IPS-NIHi11 (cell line): ENCODE data around the gene MRPL49.
"Not testable (repeated sequence)": the region's sequence is repeated elsewhere in the genome, so short reads cannot be mapped to it uniquely, and the experiment has no call there.

Experiments used
- DNase-seq: peaks from one replicate; pipeline ENCODE4 v3.0.0; 2012; ENCODE audit warnings: mixed read lengths, low spot score

The MRPL49 gene

DNA sequence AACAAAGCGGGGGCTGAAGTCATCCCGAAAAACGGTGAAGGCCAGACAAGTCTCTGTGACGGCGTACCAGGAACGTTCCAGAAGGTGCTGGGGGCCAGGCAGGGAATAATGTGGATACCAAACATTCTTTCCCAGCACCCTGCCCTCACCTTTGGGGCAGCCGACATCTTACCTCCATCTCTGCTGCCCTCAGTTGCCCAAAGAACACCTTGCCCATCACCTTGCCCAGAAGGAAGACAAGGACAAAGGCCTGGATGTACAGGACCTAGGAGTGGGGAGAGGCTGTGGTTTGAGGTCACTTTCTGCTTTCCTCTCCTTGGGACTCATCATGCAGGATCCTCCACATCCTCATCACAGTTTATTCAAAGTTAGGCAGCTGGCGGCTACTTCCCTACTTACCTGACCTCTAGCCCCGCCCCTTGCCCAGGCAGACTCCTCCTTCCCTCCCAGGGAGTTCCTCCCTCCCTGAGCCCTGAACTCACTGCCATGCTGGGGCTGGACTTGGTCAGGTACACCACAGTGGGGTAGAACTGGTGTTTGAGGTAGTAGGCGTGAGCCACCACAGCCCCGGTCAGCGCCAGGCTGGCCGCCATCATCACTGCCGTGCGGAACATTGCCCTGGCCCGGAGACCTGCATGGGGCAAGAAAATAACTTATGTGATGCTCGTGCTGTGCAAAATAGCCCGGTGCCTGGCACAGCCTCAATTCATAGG lies 11.0 kb downstream of the MRPL49 start:
- peak; percentile 72 for DNase-seq

DNA sequence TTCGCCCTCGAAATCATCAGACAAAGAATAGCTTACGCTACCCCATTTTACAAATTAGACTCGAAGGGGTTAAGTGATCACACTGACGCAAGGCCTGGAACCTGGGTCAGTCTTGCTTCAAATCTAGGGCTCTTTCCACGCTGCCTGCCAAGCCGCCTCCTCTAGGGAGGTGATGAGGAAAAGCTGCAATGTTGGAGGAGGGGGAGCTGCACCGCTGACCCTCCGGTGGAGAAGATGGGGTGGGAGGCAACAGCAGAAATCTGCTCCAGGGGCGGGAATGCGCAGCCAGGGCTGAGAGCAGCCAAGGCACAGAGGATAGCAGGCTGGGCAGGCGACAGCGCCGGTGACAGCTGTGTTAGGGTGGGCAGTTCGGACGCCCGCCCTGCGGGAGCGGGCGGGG lies 11.6 kb downstream of the MRPL49 start:
- no peak for DNase-seq

DNA sequence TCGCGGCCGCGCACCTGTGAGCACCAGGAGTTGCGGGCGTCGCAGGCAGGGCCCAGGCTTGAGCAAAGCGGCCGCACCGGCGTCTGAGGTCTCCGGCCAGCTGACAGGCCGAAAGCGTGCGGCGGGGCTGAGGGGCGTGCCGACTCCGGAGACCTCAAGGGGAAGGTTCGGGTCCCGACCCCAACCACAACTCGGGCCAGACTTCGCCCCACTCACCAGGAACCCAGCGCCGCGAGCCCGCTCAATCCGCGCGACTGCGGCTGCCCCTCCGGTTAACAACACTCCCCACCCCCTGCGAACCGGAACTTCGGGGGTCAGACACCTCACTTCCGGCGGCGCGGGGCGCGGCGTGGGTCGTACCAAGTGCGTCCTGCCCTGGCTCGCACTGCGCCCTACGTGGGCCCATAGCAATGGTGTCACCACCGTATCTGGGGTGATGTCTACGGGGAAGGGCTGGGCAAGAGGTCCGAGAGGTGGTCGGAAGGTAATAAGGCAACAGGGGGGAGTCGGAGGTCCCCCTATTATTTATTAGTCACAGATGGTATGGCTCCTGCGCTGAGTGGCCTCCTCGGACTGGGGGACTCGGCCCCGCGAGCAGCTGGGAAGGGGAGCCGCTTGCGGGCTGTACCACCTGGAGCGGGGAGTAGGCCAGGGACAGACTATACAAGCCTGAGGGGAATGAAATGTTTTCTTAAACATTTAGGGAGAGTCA lies 12.3 kb downstream of the MRPL49 start, which contains the start of gene SYVN1:
Gene SYVN1 (minus strand): TSS at position 280 of the 712 bp plus-strand sequence. CDS start 918 bp downstream, outside the sequence.
- peak; percentile 92 for DNase-seq

DNA sequence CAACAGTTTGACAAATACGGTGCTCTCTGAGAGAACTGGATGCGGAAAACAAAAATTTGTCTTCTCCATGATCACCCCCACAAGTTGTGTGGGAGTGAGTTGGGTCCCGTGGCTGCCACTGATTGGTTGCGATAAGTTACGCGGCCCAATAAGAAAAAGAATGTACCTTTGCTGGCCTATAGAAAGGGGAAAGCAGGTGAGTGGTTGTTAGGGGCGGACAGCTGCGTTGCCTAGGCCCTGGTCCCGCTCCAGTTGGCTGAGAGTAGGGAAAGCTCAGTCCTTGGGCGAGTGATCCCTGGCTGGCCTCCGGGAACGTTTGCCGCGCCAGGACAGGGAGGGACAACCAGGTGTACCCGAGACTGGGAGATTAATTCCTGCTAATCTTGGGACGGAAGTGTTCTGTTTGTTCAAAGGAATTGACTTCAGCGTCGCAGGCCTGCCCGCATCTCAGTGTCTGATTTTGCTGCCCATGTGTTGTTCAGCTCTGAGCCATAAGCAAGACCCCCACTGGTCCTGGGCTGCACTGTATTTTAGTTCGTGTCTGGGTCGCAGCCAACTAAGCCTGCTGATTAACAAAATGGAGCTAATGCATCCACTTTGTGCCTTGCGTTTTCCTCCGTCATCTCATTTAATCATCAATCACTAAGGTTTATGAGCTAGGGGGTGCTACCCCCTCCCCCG lies 13.0 kb downstream of the MRPL49 start:
- DNase-seq = peak; percentile 97

DNA sequence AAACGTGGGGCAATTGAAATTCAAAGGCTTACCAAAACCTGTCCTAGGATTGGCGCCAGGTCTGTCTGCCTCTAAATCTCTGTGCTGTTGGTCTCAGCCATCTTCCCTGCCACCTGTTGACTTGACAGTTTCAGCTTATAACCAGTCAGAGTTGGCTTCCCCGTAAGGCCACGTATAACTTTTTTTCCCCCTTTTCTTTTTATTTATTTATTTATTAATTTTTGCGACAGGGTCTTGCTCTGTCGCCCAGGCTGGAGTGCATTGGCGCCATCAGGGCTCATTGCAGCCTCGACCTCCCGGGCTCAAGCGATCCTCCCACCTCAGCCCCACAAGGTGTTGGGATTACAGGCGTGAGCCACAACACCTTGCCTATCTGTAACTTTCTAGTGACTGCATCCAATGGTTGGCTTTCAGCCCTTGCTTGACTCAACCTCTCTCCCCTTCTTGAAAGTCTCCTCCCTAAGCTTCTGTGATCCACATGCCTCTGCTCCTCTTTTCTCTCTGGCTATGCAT lies 13.6 kb downstream of the MRPL49 start:
- no peak for DNase-seq

DNA sequence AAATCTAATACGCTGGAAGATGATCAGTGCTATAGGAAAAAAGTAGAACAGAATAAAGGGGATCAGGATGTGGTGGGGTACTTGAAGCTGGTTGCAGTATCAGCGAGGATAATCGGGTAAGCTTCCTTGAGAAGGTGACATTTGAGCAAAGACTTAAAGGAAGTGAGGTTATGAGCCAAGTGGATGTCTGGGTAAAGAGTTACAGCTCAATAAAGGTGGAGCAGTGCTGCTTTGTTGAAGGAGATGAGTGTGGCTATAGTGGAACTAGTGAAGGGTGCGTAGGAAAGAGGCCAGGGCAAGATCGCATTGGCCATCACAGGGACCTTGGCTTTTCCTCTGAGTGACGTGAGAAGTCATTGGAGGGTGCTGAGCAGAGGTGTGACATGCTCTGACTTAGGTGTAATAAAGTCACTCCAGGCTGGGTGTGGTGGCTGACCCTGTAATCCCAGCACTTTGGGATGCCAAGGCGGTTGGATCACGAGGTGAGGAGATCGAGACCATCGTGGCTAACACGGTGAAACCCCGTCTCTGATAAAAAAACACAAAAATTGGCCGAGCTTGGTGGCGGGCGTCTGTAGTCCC lies 14.5 kb downstream of the MRPL49 start:
- no peak for DNase-seq

DNA sequence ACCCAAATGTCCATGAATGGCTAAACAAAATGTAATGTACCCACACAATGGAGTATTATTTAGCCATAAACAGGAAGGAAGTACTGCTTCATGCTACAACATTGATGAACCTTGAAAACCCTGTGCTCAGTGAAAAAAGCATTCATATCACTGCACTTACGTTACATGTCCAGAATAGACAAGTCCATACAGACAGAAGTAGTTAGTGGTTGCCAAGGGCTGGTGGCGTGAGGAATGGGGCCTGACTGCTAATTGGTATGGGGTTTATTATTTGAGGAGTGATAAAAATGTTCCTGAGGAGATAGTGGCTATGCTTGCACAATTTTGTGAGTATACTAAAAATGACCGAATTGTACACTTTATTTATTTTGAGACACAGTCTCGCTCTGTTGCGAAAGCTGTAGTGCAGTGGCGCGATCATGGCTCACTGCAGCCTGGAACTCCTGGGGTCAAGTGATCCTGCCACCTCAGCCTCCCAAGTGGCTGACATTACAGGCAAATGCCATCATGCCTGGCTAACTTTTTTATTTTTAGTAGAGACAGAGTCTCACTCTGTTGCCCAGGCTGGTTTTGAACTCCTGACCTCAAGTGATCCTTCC lies 19.9 kb downstream of the MRPL49 start:
- no peak for DNase-seq

DNA sequence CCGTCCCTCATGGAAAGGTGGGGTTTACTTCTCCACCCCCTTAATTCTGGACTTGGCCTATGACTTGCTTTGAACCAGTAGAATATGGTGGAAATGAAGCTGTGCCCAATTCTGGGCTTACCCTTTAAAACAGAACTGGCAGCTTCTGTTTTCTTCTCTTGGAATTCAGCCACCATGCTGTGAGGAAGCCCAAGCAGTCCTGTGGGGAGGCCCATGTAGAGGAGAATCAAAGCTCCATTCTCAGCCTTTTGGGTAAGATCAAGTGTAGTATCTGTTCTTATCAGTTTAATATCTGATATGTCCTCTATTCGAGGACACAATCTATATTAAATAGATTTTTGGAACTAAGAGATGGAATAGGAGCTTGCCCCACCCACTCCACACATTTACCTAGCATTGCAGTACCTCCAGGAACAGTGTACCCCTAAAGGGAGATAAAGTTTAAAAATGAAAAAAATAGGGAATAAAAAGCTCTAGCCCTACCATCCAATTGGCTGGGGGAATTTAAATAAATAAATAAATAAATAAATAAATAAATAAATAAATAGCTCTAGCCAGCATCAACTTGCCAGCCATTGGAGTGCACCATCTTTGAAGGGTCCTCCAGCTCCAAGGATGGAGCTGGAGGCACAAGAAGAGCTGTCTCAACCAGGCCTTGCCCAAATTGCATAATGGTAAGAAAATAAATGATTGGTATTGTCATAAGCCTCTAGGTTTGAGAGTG lies 25.4 kb downstream of the MRPL49 start:
- no peak for DNase-seq

DNA sequence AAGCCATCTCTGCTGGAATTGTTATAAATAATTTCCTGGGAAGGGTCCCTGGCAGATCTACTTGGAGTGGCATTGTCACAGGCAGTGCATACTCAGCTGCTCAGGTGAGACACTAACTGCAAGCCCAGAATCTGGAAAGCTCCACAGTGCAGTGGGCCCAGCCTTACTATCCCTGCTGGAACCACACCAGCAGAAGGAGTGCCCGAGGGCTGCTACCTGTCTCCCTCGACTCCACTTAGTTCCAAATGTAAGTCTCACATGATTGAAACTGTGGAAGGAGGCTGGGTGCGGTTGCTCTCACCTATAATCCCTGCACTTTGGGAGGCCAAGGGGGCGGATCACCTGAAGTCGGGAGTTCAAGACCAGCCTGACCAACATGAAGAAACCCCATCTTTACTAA lies 26.5 kb downstream of the MRPL49 start:
- no peak for DNase-seq

DNA sequence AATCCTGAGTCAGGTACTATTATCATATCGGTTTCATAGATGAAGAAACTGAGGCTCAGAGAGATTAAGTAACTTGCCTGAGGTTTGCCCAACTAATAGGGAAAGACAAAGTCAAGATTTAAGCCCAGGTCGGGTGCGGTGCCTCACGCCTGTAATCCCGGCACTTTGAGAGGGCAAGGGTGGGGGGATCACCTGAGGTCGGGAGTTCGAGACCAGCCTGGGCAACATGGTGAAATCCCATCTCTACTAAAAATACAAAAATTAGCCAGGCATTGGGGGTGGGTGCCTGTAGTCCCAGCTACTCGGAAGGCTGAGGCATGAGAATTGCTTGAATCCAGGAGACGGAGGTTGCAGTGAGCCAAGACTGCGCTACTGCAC lies 28.0 kb downstream of the MRPL49 start:
- DNase-seq = not testable (repeated sequence)

DNA sequence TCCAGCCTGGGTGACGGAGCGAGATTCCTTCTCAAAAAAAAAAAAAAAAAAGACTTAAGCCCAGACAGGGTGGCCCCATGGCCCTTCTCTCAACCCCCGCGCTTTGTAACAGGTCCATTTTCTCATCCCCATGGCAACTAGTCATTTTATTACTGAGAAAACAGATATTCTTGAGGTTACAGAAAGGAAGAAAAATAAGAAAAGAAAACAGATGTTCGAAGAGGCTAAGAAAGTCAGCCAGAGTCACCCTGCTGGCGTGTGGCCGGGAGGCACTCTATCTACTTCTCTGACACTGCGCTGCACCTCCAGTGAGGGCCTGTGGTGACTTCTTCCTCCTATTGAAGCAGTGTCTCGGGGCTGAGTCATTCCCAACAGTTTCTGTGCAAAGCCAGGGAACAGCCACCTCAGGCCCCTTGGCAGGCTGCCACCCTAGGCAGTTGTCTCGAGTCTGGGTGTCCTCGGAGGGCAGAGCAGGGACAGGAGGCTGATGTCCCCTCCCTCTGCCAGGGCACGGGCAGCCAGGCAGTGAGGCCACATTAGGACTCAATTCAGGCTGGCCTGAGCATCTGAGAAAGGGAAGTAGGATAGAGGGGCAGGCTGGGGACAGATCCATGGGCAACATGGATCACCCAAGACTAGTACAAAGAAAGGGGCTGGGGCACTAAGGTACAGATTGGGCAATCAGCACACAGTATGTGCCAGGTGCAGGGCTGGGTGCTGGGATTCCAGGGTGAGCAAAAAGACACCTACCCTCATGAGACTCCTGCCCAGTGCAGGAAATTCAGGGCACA lies 28.6 kb downstream of the MRPL49 start:
- peak; percentile 44 for DNase-seq

DNA sequence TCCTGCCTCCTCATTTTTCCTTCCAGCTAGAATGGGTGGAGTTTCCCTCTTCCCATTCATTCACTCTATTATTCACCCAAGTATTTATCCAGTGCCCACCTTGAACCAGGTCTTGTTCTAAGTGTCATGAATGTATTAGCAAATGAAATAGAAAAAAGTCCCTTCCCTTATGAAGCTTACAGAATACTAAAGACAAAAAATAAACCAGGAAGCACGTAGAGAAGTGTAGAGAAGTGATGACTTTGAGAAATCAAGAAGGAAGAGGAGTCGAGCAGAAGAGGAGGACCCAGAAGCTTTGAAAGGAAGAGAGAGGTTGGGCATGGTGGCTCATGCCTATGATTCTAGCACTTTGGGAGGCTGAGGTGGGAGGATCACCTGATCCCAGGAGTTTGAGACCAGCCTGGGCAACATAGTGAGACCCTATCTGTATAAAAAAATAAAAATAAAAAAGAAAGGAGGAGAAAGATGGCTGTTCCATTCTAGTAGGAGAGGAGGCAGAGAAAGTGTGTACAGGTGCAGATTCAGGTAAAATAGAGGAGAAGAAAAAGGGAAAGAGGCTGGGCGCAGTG lies 29.3 kb downstream of the MRPL49 start:
- no peak for DNase-seq

DNA sequence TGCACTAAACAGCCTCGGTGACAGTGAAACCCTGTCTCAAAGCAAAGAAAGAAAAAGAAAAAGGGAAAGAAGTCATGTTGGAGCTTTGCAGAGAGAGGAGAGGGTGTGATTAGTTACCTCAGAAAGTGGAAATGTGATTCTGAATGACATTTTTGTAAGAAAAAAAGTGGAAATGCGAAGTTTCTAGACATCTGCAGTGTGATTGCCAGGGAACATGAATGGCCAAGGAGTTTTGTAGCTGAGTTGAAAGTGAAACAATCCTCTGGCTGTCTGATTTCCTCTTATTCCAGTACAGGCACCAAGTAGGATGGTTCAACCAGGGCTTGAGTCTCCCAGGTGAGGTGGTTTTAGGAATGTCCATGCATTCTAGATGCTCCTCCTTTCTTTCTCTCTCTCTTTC lies 30.0 kb downstream of the MRPL49 start:
- DNase-seq = no peak

DNA sequence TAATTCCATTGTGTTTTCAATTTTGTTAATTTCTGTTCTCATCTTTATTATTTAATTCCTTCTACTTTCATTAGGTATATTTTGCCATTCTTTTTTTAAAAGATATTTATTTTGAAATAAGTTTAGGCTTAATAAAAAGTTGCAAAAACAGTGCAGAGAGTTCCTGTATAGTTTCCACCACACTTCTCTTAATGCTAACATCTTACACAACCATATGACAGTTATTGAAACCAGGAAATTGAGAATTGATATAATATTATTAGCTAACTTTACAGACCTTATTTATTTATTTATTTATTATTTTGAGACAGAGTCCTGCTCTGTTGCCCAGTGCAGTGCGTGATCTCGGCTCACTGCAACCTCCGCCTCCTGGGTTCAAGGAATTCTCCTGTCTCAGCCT lies 34.1 kb downstream of the MRPL49 start:
- DNase-seq = no peak

DNA sequence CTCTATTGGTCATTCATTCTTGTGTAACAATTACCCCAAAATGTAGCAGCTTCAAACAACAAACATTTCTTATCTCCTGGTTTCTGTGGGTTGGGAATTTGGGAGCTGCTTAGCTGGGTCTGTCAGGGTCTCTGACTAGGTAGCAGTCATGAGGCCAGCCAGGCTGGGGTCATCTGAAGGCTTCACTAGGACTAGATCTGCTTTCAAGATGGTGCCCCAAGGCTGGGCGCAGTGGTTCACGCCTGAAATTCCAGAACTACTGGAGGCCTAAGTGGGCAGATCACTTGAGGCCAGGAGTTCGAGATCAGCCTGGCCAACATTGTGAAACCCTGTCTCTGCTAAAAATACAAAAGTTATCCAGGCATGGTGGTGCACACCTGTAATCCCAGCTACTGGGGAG lies 34.8 kb downstream of the MRPL49 start:
- no peak for DNase-seq

DNA sequence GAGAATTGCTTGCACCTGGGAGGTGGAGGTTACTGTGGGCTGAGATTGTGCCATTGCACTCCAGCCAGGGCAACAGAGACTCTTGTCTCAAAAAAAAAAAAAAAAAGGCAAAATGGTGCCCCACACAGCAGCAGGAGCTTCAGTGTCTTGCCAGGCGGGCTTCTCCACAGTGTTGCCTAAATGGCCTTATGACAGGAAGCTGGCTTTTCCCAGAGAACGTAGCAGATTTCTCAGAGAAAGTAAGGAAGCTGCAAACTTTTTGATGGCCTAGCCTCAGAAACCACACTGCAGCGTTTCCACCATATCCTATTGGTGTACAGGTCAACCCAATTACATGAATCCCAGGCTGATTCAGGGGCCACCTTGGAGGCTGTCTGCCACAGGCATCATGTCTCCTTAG lies 35.2 kb downstream of the MRPL49 start:
- no peak for DNase-seq

DNA sequence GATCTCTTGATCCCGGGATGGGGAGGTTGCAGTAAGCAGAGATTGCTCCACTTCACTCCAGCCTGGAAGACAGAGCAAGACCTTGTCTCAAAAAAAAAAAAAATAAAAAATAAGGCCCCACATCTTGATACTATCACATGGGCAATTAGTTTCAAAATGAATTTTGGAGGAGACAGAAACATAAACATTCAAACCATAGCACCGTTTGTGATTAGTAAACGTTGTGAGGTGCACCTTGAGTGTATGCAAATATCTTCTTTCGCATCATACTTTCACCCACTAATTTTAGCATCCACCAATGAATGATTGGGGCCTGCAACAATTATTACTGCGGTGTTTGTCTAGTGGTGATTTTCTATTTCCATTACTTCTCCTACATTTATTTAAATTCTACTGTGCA lies 36.9 kb downstream of the MRPL49 start:
- no peak for DNase-seq

DNA sequence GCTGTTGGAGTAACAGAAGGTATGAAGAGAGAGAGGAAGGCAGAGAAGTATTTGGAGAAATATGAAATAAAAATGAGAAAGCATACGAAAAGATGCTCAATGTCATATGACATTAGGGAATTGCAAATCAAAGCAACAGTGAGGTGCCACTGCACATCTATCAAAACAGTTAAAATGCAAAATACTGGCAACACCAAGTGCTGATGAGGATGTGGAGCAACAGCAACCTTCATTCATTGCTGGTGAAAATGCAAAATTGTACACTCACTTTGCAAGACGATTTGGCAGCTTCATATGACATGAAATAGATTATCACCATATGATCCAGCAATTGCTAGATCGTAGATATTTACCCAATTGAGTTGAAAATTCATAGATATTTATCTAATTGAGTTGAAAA lies 38.5 kb downstream of the MRPL49 start:
- no peak for DNase-seq

DNA sequence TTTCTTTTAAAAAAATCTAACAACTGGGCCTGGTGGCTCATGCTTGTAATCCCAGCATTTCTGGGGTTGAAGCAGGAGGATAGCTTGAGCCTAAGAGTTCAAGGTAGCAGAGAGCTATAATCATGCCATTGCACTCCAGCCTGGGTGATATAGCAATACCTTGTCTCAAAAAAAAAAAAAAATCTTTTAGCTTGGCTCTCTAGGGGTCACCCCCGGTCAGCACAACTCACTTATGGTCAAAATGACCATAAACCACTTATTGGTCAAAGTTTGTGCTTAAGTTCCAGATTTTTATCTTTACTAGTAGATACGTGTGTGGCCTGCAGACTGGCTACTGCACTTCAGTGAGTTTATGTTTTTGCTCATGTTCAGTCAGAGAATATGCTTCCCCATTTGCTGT lies 41.6 kb downstream of the MRPL49 start:
- no peak for DNase-seq
